H1 (cell line): Measurements from ENCODE around the gene ZNG1F.
"Not testable (repeated sequence)": the region's sequence is repeated elsewhere in the genome, so short reads cannot be mapped to it uniquely, and the experiment has no call there.

ENCODE experiments used
- CREB1 ChIP-seq: IDR thresholded peaks from 2 replicates; pipeline ENCODE4 v1.6.1; 2012; ENCODE audit warnings: inconsistent platforms
- EP300 ChIP-seq, 2 experiments: IDR thresholded peaks; 1 replicate in 1 of 2; 2 replicates in 1 of 2; pipeline ENCODE4 v1.6.1; 2011 to 2012; ENCODE audit warnings: low read depth in 2 of 2, low read length in 2 of 2, mild to moderate bottlenecking in 2 of 2, borderline replicate concordance in 1 of 2, inconsistent platforms in 1 of 2, moderate library complexity in 1 of 2
- POLR2A ChIP-seq, 2 experiments: IDR thresholded peaks; 1 replicate in 1 of 2; 2 replicates in 1 of 2; pipeline ENCODE4 v1.6.1; 2011; ENCODE audit warnings: low read depth in 2 of 2, low read length in 2 of 2, mild to moderate bottlenecking in 2 of 2; ENCODE audit errors: control extremely low read depth in 1 of 2
- POLR2AphosphoS5 ChIP-seq: IDR thresholded peaks from 2 replicates; pipeline ENCODE4 v1.6.1; 2011; ENCODE audit warnings: low read depth, low read length
- RAD21 ChIP-seq, 2 experiments: IDR thresholded peaks in 1 of 2; conservative IDR thresholded peaks in 1 of 2; 2 replicates each; pipeline ENCODE4 v1.6.1; 2011; ENCODE audit warnings: low read depth in 2 of 2, low read length in 2 of 2, improper control_type of control experiment in 1 of 2, inconsistent platforms in 1 of 2, mild to moderate bottlenecking in 1 of 2, moderate library complexity in 1 of 2
- TF ChIP-seq, protein P1 (sequence below), 3 experiments: IDR thresholded peaks; 1 replicate in 2 of 3; 2 replicates in 1 of 3; pipeline versions ENCODE4 v1.5.1 to v1.6.1; 2011; ENCODE audit warnings: low read length in 3 of 3, mild to moderate bottlenecking in 3 of 3, inconsistent platforms in 2 of 3, low read depth in 1 of 3, moderate library complexity in 1 of 3; ENCODE audit not compliant: insufficient read depth in 1 of 3; ENCODE audit errors: control extremely low read depth in 1 of 3
- TF ChIP-seq, protein P2 (sequence below): IDR thresholded peaks from 2 replicates; pipeline ENCODE4 v1.6.1; 2012; ENCODE audit warnings: inconsistent platforms

- TF ChIP-seq, protein P1, sequence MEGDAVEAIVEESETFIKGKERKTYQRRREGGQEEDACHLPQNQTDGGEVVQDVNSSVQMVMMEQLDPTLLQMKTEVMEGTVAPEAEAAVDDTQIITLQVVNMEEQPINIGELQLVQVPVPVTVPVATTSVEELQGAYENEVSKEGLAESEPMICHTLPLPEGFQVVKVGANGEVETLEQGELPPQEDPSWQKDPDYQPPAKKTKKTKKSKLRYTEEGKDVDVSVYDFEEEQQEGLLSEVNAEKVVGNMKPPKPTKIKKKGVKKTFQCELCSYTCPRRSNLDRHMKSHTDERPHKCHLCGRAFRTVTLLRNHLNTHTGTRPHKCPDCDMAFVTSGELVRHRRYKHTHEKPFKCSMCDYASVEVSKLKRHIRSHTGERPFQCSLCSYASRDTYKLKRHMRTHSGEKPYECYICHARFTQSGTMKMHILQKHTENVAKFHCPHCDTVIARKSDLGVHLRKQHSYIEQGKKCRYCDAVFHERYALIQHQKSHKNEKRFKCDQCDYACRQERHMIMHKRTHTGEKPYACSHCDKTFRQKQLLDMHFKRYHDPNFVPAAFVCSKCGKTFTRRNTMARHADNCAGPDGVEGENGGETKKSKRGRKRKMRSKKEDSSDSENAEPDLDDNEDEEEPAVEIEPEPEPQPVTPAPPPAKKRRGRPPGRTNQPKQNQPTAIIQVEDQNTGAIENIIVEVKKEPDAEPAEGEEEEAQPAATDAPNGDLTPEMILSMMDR (IDR thresholded peaks at IDR 0.05; ENCODE audit: control extremely low read depth in 1 of 3, insufficient read depth in 1 of 3, low read depth in 1 of 3, low read length in 3 of 3) = not testable (repeated sequence)
- TF ChIP-seq POLR2A (IDR thresholded peaks at IDR 0.05; ENCODE audit: control extremely low read depth in 1 of 2, low read depth in 2 of 2, low read length in 2 of 2); EP300 (IDR thresholded peaks at IDR 0.05; ENCODE audit: borderline replicate concordance in 1 of 2, low read depth in 2 of 2, low read length in 2 of 2); RAD21 (IDR thresholded peaks at IDR 0.05 in 1 of 2, conservative IDR thresholded peaks at IDR 0.05 in 1 of 2; ENCODE audit: low read depth in 2 of 2, low read length in 2 of 2); CREB1; POLR2AphosphoS5: not testable (repeated sequence)
- TF ChIP-seq, protein P2, sequence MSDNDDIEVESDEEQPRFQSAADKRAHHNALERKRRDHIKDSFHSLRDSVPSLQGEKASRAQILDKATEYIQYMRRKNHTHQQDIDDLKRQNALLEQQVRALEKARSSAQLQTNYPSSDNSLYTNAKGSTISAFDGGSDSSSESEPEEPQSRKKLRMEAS = not testable (repeated sequence)
These were observed 63.9 kb downstream of the ZNG1F start for GRCh38 chr9:41125109-41125658.
